Measurements from ENCODE around the gene PGM2. TPM values are rescaled to one million over a fixed set of nuclear protein-coding genes. Genes with fewer than 3 reads are reported as not detected.

The PGM2 gene
- total and polyA plus RNA-seq, 10 of the 15 experiments (the other 5 are each of a cell fraction or from before 2014, with no cell fraction given) = 11.9 to 41.7 (median 37.1) TPM

- TF ChIP-seq RB1 (IDR thresholded peaks at IDR 0.05; ENCODE audit: borderline replicate concordance) (0 out of 2 replicates have a peak, but pooled peaks have one; percentile 3), PAX5 (IDR thresholded peaks at IDR 0.05; ENCODE audit: borderline replicate concordance, low read depth, low read length) (peak; percentile 67; the same call in 1 of the 2 replicates), ETV6 (conservative IDR thresholded peaks at IDR 0.05 in 1 of 2, IDR thresholded peaks at IDR 0.05 in 1 of 2; ENCODE audit: borderline replicate concordance in 1 of 2, low read depth in 1 of 2) (peak in 1 of 2 experiments; percentile 88; a peak in 2 of 4 replicates), ZZZ3 (IDR thresholded peaks at IDR 0.05; ENCODE audit: control insufficient read depth, insufficient read length, low read depth) (no peak), FOXM1 (IDR thresholded peaks at IDR 0.05; ENCODE audit: low read depth, low read length) (peak; percentile 70; the same call in 1 of the 2 replicates), IKZF2 (IDR thresholded peaks at IDR 0.05) (peak; percentile 75 to 79), YY1 (IDR thresholded peaks at IDR 0.05; ENCODE audit: low read depth, low read length) (peak; percentile 19; the same call in 1 of the 2 replicates), CHD1 (IDR thresholded peaks at IDR 0.05; ENCODE audit: low read depth, low read length) (no peak), POU2F2 (IDR thresholded peaks at IDR 0.05; ENCODE audit: borderline replicate concordance, low read depth, low read length) (no peak; the same call in 2 of the 3 replicates), BACH1 (IDR thresholded peaks at IDR 0.05; ENCODE audit: borderline replicate concordance) (peak; percentile 52), SPI1 (IDR thresholded peaks at IDR 0.05; ENCODE audit: borderline replicate concordance, insufficient read depth, low read depth, low read length) (peak; percentile 18; the same call in 1 of the 2 replicates), IKZF1 (conservative IDR thresholded peaks at IDR 0.05) (peak; percentile 44), JUNB (IDR thresholded peaks at IDR 0.05) (peak; percentile 95), MEF2A (IDR thresholded peaks at IDR 0.05; ENCODE audit: insufficient read depth, low read depth, low read length) (peak; percentile 64; the same call in 1 of the 2 replicates), POLR2AphosphoS5 (IDR thresholded peaks at IDR 0.05; ENCODE audit: low read length) (no peak; the same call in 1 of the 2 replicates), RELB (IDR thresholded peaks at IDR 0.05; ENCODE audit: low read depth) (peak; percentile 44; the same call in 1 of the 2 replicates), ATF7 (IDR thresholded peaks at IDR 0.05; ENCODE audit: low read depth) (peak; percentile 71), HSF1 (IDR thresholded peaks at IDR 0.05; ENCODE audit: low read depth, low read length) (no peak), SRF (IDR thresholded peaks at IDR 0.05; ENCODE audit: low read depth in 2 of 2, low read length in 2 of 2) (peak in 1 of 2 experiments; percentile 84; a peak in 3 of 4 replicates), POLR2A (IDR thresholded peaks at IDR 0.05; ENCODE audit: low read depth, low read length) (peak; percentile 72), BHLHE40 (IDR thresholded peaks at IDR 0.05; ENCODE audit: borderline replicate concordance in 1 of 2, low read depth in 2 of 2, low read length in 1 of 2) (peak; percentile 30 to 35; a peak in 1 of 4 replicates)
- TF ChIP-seq, protein P1, sequence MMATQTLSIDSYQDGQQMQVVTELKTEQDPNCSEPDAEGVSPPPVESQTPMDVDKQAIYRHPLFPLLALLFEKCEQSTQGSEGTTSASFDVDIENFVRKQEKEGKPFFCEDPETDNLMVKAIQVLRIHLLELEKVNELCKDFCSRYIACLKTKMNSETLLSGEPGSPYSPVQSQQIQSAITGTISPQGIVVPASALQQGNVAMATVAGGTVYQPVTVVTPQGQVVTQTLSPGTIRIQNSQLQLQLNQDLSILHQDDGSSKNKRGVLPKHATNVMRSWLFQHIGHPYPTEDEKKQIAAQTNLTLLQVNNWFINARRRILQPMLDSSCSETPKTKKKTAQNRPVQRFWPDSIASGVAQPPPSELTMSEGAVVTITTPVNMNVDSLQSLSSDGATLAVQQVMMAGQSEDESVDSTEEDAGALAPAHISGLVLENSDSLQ (IDR thresholded peaks at IDR 0.05) = 0 out of 2 replicates have a peak, but pooled peaks have one; percentile 19
These were observed 65.0 kb downstream of the PGM2 start (continued) for GRCh38 chr4:37891260-37892159.
